ENCODE data around the gene IFT43.

IFT43 gene

GRCh38 chr14:75981426-75982265 lies 3.9 kb upstream of the IFT43 start, which contains the start of gene TGFB3:
Gene TGFB3, minus strand, starts transcription at chr14:75981995. Its CDS starts 1,102 bp downstream, at chr14:75980893.
- Histone ChIP-seq H3K4me1 (ENCODE audit: insufficient read depth, low read length) (peaks cover 20% of the 10 kb centered on the region), H3K27ac (ENCODE audit: low read depth, low read length) (no peak within 1 kb of the TSS), H3K9me3 (ENCODE audit: insufficient read depth, low read depth, low read length) (no peaks in the 10 kb centered on the region), H3K9ac (ENCODE audit: low read depth, low read length) (peak within 1 kb of the TSS; percentile 56; the same call in 1 of the 2 replicates), H3K27me3 (ENCODE audit: insufficient read depth, low read length) (peaks cover 31% of the 10 kb centered on the region), H3K4me3 (ENCODE audit: low read length) (peak within 1 kb of the TSS; percentile 63), H3K36me3 (ENCODE audit: insufficient read depth, low read length) (no peaks in the 10 kb centered on the region)
- WGBS: 2% methylated on average over 24 of the region's 26 CpGs

- no peaks in the 10 kb centered on the region for H3K9me3 ChIP-seq (ENCODE audit: insufficient read depth, low read depth, low read length)
- peaks cover 13% of the 10 kb centered on the region for H3K4me1 ChIP-seq (ENCODE audit: insufficient read depth, low read length)
- H3K27me3 ChIP-seq (ENCODE audit: insufficient read depth, low read length): peaks cover 31% of the 10 kb centered on the region
- H3K9ac ChIP-seq (ENCODE audit: low read depth, low read length): peak overlapping the region; percentile 56; the same call in 1 of the 2 replicates
- no peak overlapping the region for H3K27ac ChIP-seq (ENCODE audit: low read depth, low read length)
- WGBS: under 1% methylated on average over 69 of the region's 77 CpGs
- H3K4me3 ChIP-seq (ENCODE audit: low read length): peak overlapping the region; percentile 63
- no peaks in the 10 kb centered on the region for H3K36me3 ChIP-seq (ENCODE audit: insufficient read depth, low read length)
These were observed 3.1 kb upstream of the IFT43 start for GRCh38 chr14:75982266-75983018.

GRCh38 chr14:75983019-75983358 lies 2.6 kb upstream of the IFT43 start:
- H3K9me3 ChIP-seq (ENCODE audit: insufficient read depth, low read depth, low read length): no peaks in the 10 kb centered on the region
- H3K4me1 ChIP-seq (ENCODE audit: insufficient read depth, low read length): peaks cover 9% of the 10 kb centered on the region
- H3K27me3 ChIP-seq (ENCODE audit: insufficient read depth, low read length): peaks cover 31% of the 10 kb centered on the region
- 25% methylated on average over 7 of the region's 7 CpGs for WGBS
- no peak overlapping the region for H3K27ac ChIP-seq (ENCODE audit: low read depth, low read length)
- peak overlapping the region; percentile 56; the same call in 1 of the 2 replicates for H3K9ac ChIP-seq (ENCODE audit: low read depth, low read length)
- H3K4me3 ChIP-seq (ENCODE audit: low read length): peak overlapping the region; percentile 63
- H3K36me3 ChIP-seq (ENCODE audit: insufficient read depth, low read length): no peaks in the 10 kb centered on the region

GRCh38 chr14:75984674-75985073 lies 889 bp upstream of the IFT43 start:
- WGBS: 92% methylated on average over 2 of the region's 2 CpGs
- H3K4me3 ChIP-seq (ENCODE audit: low read length): no peak overlapping the region

GRCh38 chr14:75986439-75986765 lies 839 bp downstream of the IFT43 start:
- H3K27ac ChIP-seq (ENCODE audit: low read depth, low read length): no peak overlapping the region
- peaks cover 10% of the 10 kb centered on the region for H3K36me3 ChIP-seq (ENCODE audit: insufficient read depth, low read length)
- peaks cover 1% of the 10 kb centered on the region; the same call in 1 of the 2 replicates for H3K4me1 ChIP-seq (ENCODE audit: insufficient read depth, low read length)
- peak overlapping the region; percentile 97 for H3K4me3 ChIP-seq (ENCODE audit: low read length)
- 52% methylated on average over 6 of the region's 6 CpGs for WGBS
- no peaks in the 10 kb centered on the region for H3K9me3 ChIP-seq (ENCODE audit: insufficient read depth, low read depth, low read length)
- peaks cover 31% of the 10 kb centered on the region for H3K27me3 ChIP-seq (ENCODE audit: insufficient read depth, low read length)
- H3K9ac ChIP-seq (ENCODE audit: low read depth, low read length): peak overlapping the region; percentile 74; the same call in 1 of the 2 replicates

More at GRCh38 chr14:75984674-75985073, 889 bp upstream of the IFT43 start:
- H3K36me3 ChIP-seq (ENCODE audit: insufficient read depth, low read length): no peaks in the 10 kb centered on the region
- no peak overlapping the region for H3K9ac ChIP-seq (ENCODE audit: low read depth, low read length)
- no peaks in the 10 kb centered on the region for H3K9me3 ChIP-seq (ENCODE audit: insufficient read depth, low read depth, low read length)
- peaks cover 9% of the 10 kb centered on the region; the same call in 1 of the 2 replicates for H3K4me1 ChIP-seq (ENCODE audit: insufficient read depth, low read length)
- peaks cover 31% of the 10 kb centered on the region for H3K27me3 ChIP-seq (ENCODE audit: insufficient read depth, low read length)
- no peak overlapping the region for H3K27ac ChIP-seq (ENCODE audit: low read depth, low read length)

GRCh38 chr14:75987201-75987970 lies 1.8 kb downstream of the IFT43 start:
- Histone ChIP-seq H3K9me3 (ENCODE audit: insufficient read depth, low read depth, low read length) (no peaks in the 10 kb centered on the region), H3K36me3 (ENCODE audit: insufficient read depth, low read length) (peaks cover 14% of the 10 kb centered on the region), H3K27me3 (ENCODE audit: insufficient read depth, low read length) (peaks cover 28% of the 10 kb centered on the region), H3K4me3 (ENCODE audit: low read length) (no peak overlapping the region), H3K4me1 (ENCODE audit: insufficient read depth, low read length) (no peaks in the 10 kb centered on the region), H3K27ac (ENCODE audit: low read depth, low read length) (no peak overlapping the region), H3K9ac (ENCODE audit: low read depth, low read length) (no peak overlapping the region)
- WGBS: 91% methylated on average over 3 of the region's 3 CpGs

- peaks cover 13% of the 10 kb centered on the region for H3K27me3 ChIP-seq (ENCODE audit: insufficient read depth, low read length)
- peaks cover 19% of the 10 kb centered on the region for H3K36me3 ChIP-seq (ENCODE audit: insufficient read depth, low read length)
- H3K27ac ChIP-seq (ENCODE audit: low read depth, low read length): no peak overlapping the region
- H3K4me1 ChIP-seq (ENCODE audit: insufficient read depth, low read length): no peaks in the 10 kb centered on the region
- no peak overlapping the region for H3K9ac ChIP-seq (ENCODE audit: low read depth, low read length)
- WGBS: 94% methylated on average over 6 of the region's 6 CpGs
- no peaks in the 10 kb centered on the region for H3K9me3 ChIP-seq (ENCODE audit: insufficient read depth, low read depth, low read length)
- no peak overlapping the region for H3K4me3 ChIP-seq (ENCODE audit: low read length)
These were observed 3.6 kb downstream of the IFT43 start for GRCh38 chr14:75989134-75989533.

GRCh38 chr14:75990297-75990696 lies 4.7 kb downstream of the IFT43 start:
- no peaks in the 10 kb centered on the region for H3K9me3 ChIP-seq (ENCODE audit: insufficient read depth, low read depth, low read length)
- H3K27me3 ChIP-seq (ENCODE audit: insufficient read depth, low read length): peaks cover 2% of the 10 kb centered on the region; the same call in 1 of the 2 replicates
- no peak overlapping the region for H3K9ac ChIP-seq (ENCODE audit: low read depth, low read length)
- no peak overlapping the region for H3K4me3 ChIP-seq (ENCODE audit: low read length)
- WGBS: 94% methylated on average over 3 of the region's 4 CpGs
- H3K27ac ChIP-seq (ENCODE audit: low read depth, low read length): no peak overlapping the region
- H3K36me3 ChIP-seq (ENCODE audit: insufficient read depth, low read length): peaks cover 27% of the 10 kb centered on the region
- H3K4me1 ChIP-seq (ENCODE audit: insufficient read depth, low read length): no peaks in the 10 kb centered on the region

- no peak overlapping the region for H3K4me3 ChIP-seq (ENCODE audit: low read length)
- H3K9me3 ChIP-seq (ENCODE audit: insufficient read depth, low read depth, low read length): no peaks in the 10 kb centered on the region
- H3K27me3 ChIP-seq (ENCODE audit: insufficient read depth, low read length): no peaks in the 10 kb centered on the region
- H3K27ac ChIP-seq (ENCODE audit: low read depth, low read length): no peak overlapping the region
- H3K36me3 ChIP-seq (ENCODE audit: insufficient read depth, low read length): peaks cover 35% of the 10 kb centered on the region
- 94% methylated on average over 4 of the region's 4 CpGs for WGBS
- H3K9ac ChIP-seq (ENCODE audit: low read depth, low read length): no peak overlapping the region
- H3K4me1 ChIP-seq (ENCODE audit: insufficient read depth, low read length): no peaks in the 10 kb centered on the region
These were observed 6.2 kb downstream of the IFT43 start for GRCh38 chr14:75991753-75992152.

GRCh38 chr14:75993567-75994041 lies 8.0 kb downstream of the IFT43 start:
- H3K9ac ChIP-seq (ENCODE audit: low read depth, low read length): no peak overlapping the region
- H3K4me3 ChIP-seq (ENCODE audit: low read length): no peak overlapping the region
- H3K27me3 ChIP-seq (ENCODE audit: insufficient read depth, low read length): no peaks in the 10 kb centered on the region
- H3K36me3 ChIP-seq (ENCODE audit: insufficient read depth, low read length): peaks cover 47% of the 10 kb centered on the region
- no peak overlapping the region for H3K27ac ChIP-seq (ENCODE audit: low read depth, low read length)
- no CpG with 5 or more reads among the region's 1 CpG for WGBS
- no peaks in the 10 kb centered on the region for H3K4me1 ChIP-seq (ENCODE audit: insufficient read depth, low read length)
- H3K9me3 ChIP-seq (ENCODE audit: insufficient read depth, low read depth, low read length): no peaks in the 10 kb centered on the region

All from HUES64 (cell line).